ENCODE measurements around the gene LRRTM4. TPM values are rescaled to one million over a fixed set of nuclear protein-coding genes. Genes with fewer than 3 reads are reported as not detected.

The LRRTM4 gene
- total and polyA plus RNA-seq, 2 experiments from 2014 or later, result not detected

- Histone ChIP-seq H3K4me1 (ENCODE audit: insufficient read depth) (no peaks in the 10 kb centered on the region), H3K4me3 (no peak overlapping the region), H2AFZ (no peak overlapping the region), H3K4me2 (ENCODE audit: unreplicated experiment) (no peak overlapping the region), H3K27ac (no peak overlapping the region), H4K20me1 (ENCODE audit: insufficient read depth) (no peaks in the 10 kb centered on the region), H3K9me3 (ENCODE audit: low read depth) (no peaks in the 10 kb centered on the region), H3K27me3 (replicated peaks; ENCODE audit: insufficient read depth) (no peaks in the 10 kb centered on the region), H3K9me2 (ENCODE audit: insufficient read depth) (no peaks in the 10 kb centered on the region), H3K79me2 (ENCODE audit: insufficient read depth) (no peaks in the 10 kb centered on the region), H3K9ac (no peak overlapping the region), H3K36me3 (ENCODE audit: low read depth) (no peaks in the 10 kb centered on the region), H3F3A (ENCODE audit: insufficient read depth) (no peaks in the 10 kb centered on the region)
- in situ Hi-C loops (cut with MboI), result no loop called here
- no peak for TF ChIP-seq EZH2 (IDR thresholded peaks at IDR 0.05; ENCODE audit: insufficient read depth, poor library complexity, severe bottlenecking)
- TF ChIP-seq EZH2phosphoT487 (IDR thresholded peaks at IDR 0.05; ENCODE audit: insufficient read depth, low read depth), result no peak
- 21 to 26% methylated on average over 4 of the region's 4 CpGs for WGBS, 2 experiments (ENCODE audit: low coverage in 1 of 2, low lambda C conversion rate in 2 of 2, missing lambda C conversion rate in 2 of 2)
- DNase-seq, result no peak
Measured at GRCh38 chr2:77193858-77194448, 328.2 kb downstream of the LRRTM4 start.

GRCh38 chr2:77192811-77193289 lies 329.3 kb downstream of the LRRTM4 start:
- Histone ChIP-seq H3K9ac (no peak overlapping the region), H3K27ac (no peak overlapping the region), H3K79me2 (ENCODE audit: insufficient read depth) (no peaks in the 10 kb centered on the region), H3K36me3 (ENCODE audit: low read depth) (no peaks in the 10 kb centered on the region), H3F3A (ENCODE audit: insufficient read depth) (no peaks in the 10 kb centered on the region), H3K4me3 (no peak overlapping the region), H4K20me1 (ENCODE audit: insufficient read depth) (no peaks in the 10 kb centered on the region), H2AFZ (no peak overlapping the region), H3K4me1 (ENCODE audit: insufficient read depth) (no peaks in the 10 kb centered on the region), H3K9me3 (ENCODE audit: low read depth) (no peaks in the 10 kb centered on the region), H3K27me3 (replicated peaks; ENCODE audit: insufficient read depth) (no peaks in the 10 kb centered on the region), H3K4me2 (ENCODE audit: unreplicated experiment) (no peak overlapping the region), H3K9me2 (ENCODE audit: insufficient read depth) (no peaks in the 10 kb centered on the region)
- in situ Hi-C loops (cut with MboI), result no loop called here
- DNase-seq, result no peak
- TF ChIP-seq EZH2phosphoT487 (IDR thresholded peaks at IDR 0.05; ENCODE audit: insufficient read depth, low read depth) (no peak), EZH2 (IDR thresholded peaks at IDR 0.05; ENCODE audit: insufficient read depth, poor library complexity, severe bottlenecking) (no peak)
- WGBS, 2 experiments (ENCODE audit: low coverage in 1 of 2, low lambda C conversion rate in 2 of 2, missing lambda C conversion rate in 2 of 2), result 23 to 27% methylated on average over 5 of the region's 5 CpGs

- Histone ChIP-seq H3K9ac (no peak overlapping the region), H2AFZ (no peak overlapping the region), H3K27ac (no peak overlapping the region), H3K79me2 (ENCODE audit: insufficient read depth) (no peaks in the 10 kb centered on the region), H3K4me1 (ENCODE audit: insufficient read depth) (no peaks in the 10 kb centered on the region), H3K9me2 (ENCODE audit: insufficient read depth) (no peaks in the 10 kb centered on the region), H4K20me1 (ENCODE audit: insufficient read depth) (no peaks in the 10 kb centered on the region), H3K9me3 (ENCODE audit: low read depth) (no peaks in the 10 kb centered on the region), H3K36me3 (ENCODE audit: low read depth) (no peaks in the 10 kb centered on the region), H3K4me3 (no peak overlapping the region), H3K4me2 (ENCODE audit: unreplicated experiment) (no peak overlapping the region), H3K27me3 (replicated peaks; ENCODE audit: insufficient read depth) (no peaks in the 10 kb centered on the region), H3F3A (ENCODE audit: insufficient read depth) (no peaks in the 10 kb centered on the region)
- TF ChIP-seq EZH2phosphoT487 (IDR thresholded peaks at IDR 0.05; ENCODE audit: insufficient read depth, low read depth) (no peak), EZH2 (IDR thresholded peaks at IDR 0.05; ENCODE audit: insufficient read depth, poor library complexity, severe bottlenecking) (no peak)
- DNase-seq, result no peak
- in situ Hi-C loops (cut with MboI), result no loop called here
- 0 to 6% methylated on average over 1 of the region's 1 CpG for WGBS, 2 experiments (ENCODE audit: low coverage in 1 of 2, low lambda C conversion rate in 2 of 2, missing lambda C conversion rate in 2 of 2)
Measured at GRCh38 chr2:77191665-77192064, 330.5 kb downstream of the LRRTM4 start.

- Histone ChIP-seq H3K9me2 (ENCODE audit: insufficient read depth) (no peaks in the 10 kb centered on the region), H3F3A (ENCODE audit: insufficient read depth) (no peaks in the 10 kb centered on the region), H2AFZ (no peak overlapping the region), H3K36me3 (ENCODE audit: low read depth) (no peaks in the 10 kb centered on the region), H3K4me2 (ENCODE audit: unreplicated experiment) (no peak overlapping the region), H3K27me3 (replicated peaks; ENCODE audit: insufficient read depth) (no peaks in the 10 kb centered on the region), H4K20me1 (ENCODE audit: insufficient read depth) (no peaks in the 10 kb centered on the region), H3K4me3 (no peak overlapping the region), H3K79me2 (ENCODE audit: insufficient read depth) (no peaks in the 10 kb centered on the region), H3K4me1 (ENCODE audit: insufficient read depth) (no peaks in the 10 kb centered on the region), H3K9ac (no peak overlapping the region), H3K27ac (no peak overlapping the region), H3K9me3 (ENCODE audit: low read depth) (no peaks in the 10 kb centered on the region)
- WGBS, 2 experiments (ENCODE audit: low coverage in 1 of 2, low lambda C conversion rate in 2 of 2, missing lambda C conversion rate in 2 of 2), result 10 to 21% methylated on average over 2 of the region's 2 CpGs
- no peak for DNase-seq
- no peak for TF ChIP-seq EZH2 (IDR thresholded peaks at IDR 0.05; ENCODE audit: insufficient read depth, poor library complexity, severe bottlenecking)
- TF ChIP-seq EZH2phosphoT487 (IDR thresholded peaks at IDR 0.05; ENCODE audit: insufficient read depth, low read depth), result no peak
- in situ Hi-C loops (cut with MboI), result no loop called here
Measured at GRCh38 chr2:77190721-77191346, 331.3 kb downstream of the LRRTM4 start.

Measured in GM23248 (cell line).